A673 (cell line): ENCODE results near the gene MMS22L. TPM values are rescaled to one million over a fixed set of nuclear protein-coding genes. Genes with fewer than 3 reads are reported as not detected.

Experiments used
- BruUV-seq: library from RNA; stranded (reverse); fragments of 400-500 nt; replicated peaks from 2 replicates; lab custom pipeline; 2021; lab: Mats Ljungman, UMichigan
- CTCF ChIA-PET: fragments of 300-600 bp; sonication (Branson Sonifier 250); formaldehyde crosslinking; loops from one replicate; lab custom pipeline; 2022; ENCODE audit warnings: antibody characterized with exemption; lab: Charles Lee
- POLR2A ChIA-PET: fragments of 300-600 bp; sonication (Branson Sonifier 250); formaldehyde crosslinking; loops from one replicate; lab custom pipeline; 2022; ENCODE audit warnings: antibody characterized with exemption; ENCODE audit not compliant: low non-redundant PET; lab: Charles Lee
- DNase-seq: peaks from one replicate; pipeline ENCODE4 v3.0.0-alpha.2; 2015; ENCODE audit warnings: low spot score
- H3K27ac ChIP-seq: fragments of 200-600 bp; sonication (generic); 2 replicates; pipeline ENCODE4 v1.5.1; 2016; ENCODE audit warnings: mixed run types, low read depth, mild to moderate bottlenecking, mixed read lengths, antibody characterized with exemption, low read length; ENCODE audit not compliant: poor library complexity, severe bottlenecking
- H3K27me3 ChIP-seq: fragments of 200-600 bp; sonication (generic); replicated peaks from 2 replicates; pipeline ENCODE4 v1.6.1; 2017; ENCODE audit warnings: mixed run types, low read depth, mild to moderate bottlenecking, mixed read lengths, antibody characterized with exemption, low read length; ENCODE audit not compliant: insufficient read depth, poor library complexity
- H3K36me3 ChIP-seq: fragments of 200-600 bp; sonication (generic); 2 replicates; pipeline ENCODE4 v1.6.1; 2016; ENCODE audit warnings: mixed run types, mild to moderate bottlenecking, mixed read lengths, antibody characterized with exemption, low read length; ENCODE audit not compliant: insufficient read depth, poor library complexity, severe bottlenecking
- H3K4me1 ChIP-seq: fragments of 200-600 bp; sonication (generic); 2 replicates; pipeline ENCODE4 v1.6.1; 2017; ENCODE audit warnings: mixed run types, mild to moderate bottlenecking, mixed read lengths, antibody characterized with exemption, low read length; ENCODE audit not compliant: insufficient read depth, poor library complexity, severe bottlenecking
- H3K4me3 ChIP-seq: fragments of 200-600 bp; sonication (generic); 2 replicates; pipeline ENCODE4 v1.5.1; 2016; ENCODE audit warnings: low read depth, mixed run types, mild to moderate bottlenecking, mixed read lengths, low read length; ENCODE audit not compliant: poor library complexity, severe bottlenecking
- H3K9me3 ChIP-seq: fragments of 200-600 bp; sonication (generic); 2 replicates; pipeline ENCODE4 v1.6.1; 2016; ENCODE audit warnings: mixed run types, low read depth, mild to moderate bottlenecking, mixed read lengths, antibody characterized with exemption, low read length; ENCODE audit not compliant: poor library complexity, severe bottlenecking
- EZH2 ChIP-seq: fragments of 200-600 bp; sonication (generic); IDR thresholded peaks from 2 replicates; pipeline ENCODE4 v1.6.1; 2017; ENCODE audit warnings: borderline replicate concordance, low read depth, mild to moderate bottlenecking, mixed read lengths, antibody characterized with exemption, low read length; ENCODE audit not compliant: poor library complexity, severe bottlenecking
- intact Hi-C: fragments of 100-400 bp; cut with micrococcal nuclease; formaldehyde crosslinking; loops from one replicate; pipeline ENCODE4 v1.10.0; 2022; ENCODE audit not compliant: unreplicated experiment
- total RNA-seq: library from RNA; stranded (reverse); gene quantifications from 2 replicates; pipeline ENCODE4 v1.2.3, GENCODE V29; 2021
- TF ChIP-seq, protein P1 (sequence below): fragments of 300-800, 200-600 bp; sonication (generic); conservative IDR thresholded peaks from 2 replicates; pipeline ENCODE4 v1.5.1; 2017; ENCODE audit warnings: low read depth, mild to moderate bottlenecking, antibody characterized with exemption, low read length, moderate library complexity, mixed read lengths

The MMS22L gene
- total RNA-seq, 1 experiment from 2014 or later: 59.2 TPM

DNA sequence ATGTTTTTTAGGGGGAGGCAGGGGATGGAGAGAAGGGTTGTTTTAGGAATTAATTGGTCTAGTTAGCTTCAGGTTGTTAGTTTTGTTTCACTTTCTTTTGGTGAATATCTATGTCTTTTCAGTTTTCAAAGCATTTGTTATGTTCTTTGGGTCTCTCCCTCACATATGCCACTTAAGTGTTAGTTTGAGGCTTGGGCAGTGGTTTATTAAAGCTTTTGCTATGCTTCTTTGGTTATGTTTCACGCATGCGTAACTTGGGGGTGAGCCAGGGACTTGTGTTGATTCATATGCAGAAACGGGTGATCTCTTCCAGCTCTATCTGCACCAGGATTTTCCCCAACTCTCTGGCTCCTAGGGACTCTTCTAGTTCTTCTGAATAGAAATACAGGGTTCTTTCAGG is 11.4 kb upstream of the MMS22L start:
- Histone ChIP-seq H3K27ac (no peak overlapping the region), H3K4me1 (no peaks in the 10 kb centered on the region), H3K36me3 (no peaks in the 10 kb centered on the region), H3K4me3 (no peak overlapping the region), H3K9me3 (peaks cover 4% of the 10 kb centered on the region), H3K27me3 (no peaks in the 10 kb centered on the region)
- ChIA-PET CTCF (no interaction called here), POLR2A (no interaction called here)
- no TSS peak for BruUV-seq
- DNase-seq: no peak
- intact Hi-C loops: no loop called here
- TF ChIP-seq, protein P1, sequence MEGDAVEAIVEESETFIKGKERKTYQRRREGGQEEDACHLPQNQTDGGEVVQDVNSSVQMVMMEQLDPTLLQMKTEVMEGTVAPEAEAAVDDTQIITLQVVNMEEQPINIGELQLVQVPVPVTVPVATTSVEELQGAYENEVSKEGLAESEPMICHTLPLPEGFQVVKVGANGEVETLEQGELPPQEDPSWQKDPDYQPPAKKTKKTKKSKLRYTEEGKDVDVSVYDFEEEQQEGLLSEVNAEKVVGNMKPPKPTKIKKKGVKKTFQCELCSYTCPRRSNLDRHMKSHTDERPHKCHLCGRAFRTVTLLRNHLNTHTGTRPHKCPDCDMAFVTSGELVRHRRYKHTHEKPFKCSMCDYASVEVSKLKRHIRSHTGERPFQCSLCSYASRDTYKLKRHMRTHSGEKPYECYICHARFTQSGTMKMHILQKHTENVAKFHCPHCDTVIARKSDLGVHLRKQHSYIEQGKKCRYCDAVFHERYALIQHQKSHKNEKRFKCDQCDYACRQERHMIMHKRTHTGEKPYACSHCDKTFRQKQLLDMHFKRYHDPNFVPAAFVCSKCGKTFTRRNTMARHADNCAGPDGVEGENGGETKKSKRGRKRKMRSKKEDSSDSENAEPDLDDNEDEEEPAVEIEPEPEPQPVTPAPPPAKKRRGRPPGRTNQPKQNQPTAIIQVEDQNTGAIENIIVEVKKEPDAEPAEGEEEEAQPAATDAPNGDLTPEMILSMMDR: no peak
- TF ChIP-seq EZH2: no peak

DNA sequence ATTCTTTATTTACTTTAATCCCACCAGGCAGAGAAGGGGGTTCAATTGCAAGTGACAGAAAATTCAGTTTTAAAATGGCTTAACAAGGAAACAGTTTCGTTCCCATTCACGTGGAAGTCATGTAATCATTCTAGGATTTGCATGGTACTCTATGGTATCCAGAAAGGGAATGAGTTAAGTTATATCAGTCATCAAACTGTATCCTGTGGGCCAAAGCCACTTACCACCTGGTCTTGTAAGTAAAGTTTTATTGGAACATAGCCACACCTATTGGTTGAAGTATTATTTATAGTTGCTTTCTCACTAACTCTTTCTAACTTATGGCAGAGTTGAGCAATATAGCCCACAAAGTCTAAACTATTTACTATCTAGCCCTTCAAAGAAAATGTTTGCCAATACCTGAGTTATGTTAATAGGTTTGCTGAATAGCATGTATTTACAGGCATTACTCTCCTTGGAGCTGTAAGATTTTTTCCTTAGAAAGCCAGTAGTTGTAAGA is 10.2 kb upstream of the MMS22L start:
- TF ChIP-seq, protein P1: no peak
- TF ChIP-seq EZH2: no peak
- POLR2A ChIA-PET: no interaction called here
- CTCF ChIA-PET: no interaction called here
- DNase-seq: no peak
- H3K27me3 ChIP-seq: no peaks in the 10 kb centered on the region
- no peaks in the 10 kb centered on the region for H3K36me3 ChIP-seq
- peaks cover 8% of the 10 kb centered on the region for H3K9me3 ChIP-seq
- H3K27ac ChIP-seq: no peak overlapping the region
- no peaks in the 10 kb centered on the region for H3K4me1 ChIP-seq
- no TSS peak for BruUV-seq
- intact Hi-C loops: no loop called here
- no peak overlapping the region for H3K4me3 ChIP-seq

DNA sequence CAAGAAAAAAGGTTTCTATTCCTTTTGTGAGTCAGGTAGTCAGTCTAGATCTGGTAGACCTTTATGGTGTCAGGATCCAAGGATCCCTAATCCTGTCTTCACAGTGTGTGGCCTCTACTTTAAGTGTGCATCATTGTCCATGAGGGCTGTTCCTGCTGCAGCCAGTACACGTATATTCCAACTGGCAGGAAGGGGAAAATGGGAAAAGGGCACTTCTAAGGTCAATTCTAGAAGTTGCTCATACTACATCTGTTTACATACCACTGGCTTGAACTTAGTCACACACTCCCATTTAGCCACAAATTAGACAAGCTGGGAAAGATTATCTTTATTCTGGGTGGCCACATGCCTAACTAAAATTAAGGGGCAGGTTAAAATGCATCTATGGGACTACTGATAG is 9.7 kb upstream of the MMS22L start:
- H3K27me3 ChIP-seq: no peaks in the 10 kb centered on the region
- POLR2A ChIA-PET: no interaction called here
- H3K4me1 ChIP-seq: no peaks in the 10 kb centered on the region
- intact Hi-C loops: no loop called here
- BruUV-seq: no TSS peak
- no peak for DNase-seq
- H3K9me3 ChIP-seq: peaks cover 8% of the 10 kb centered on the region
- H3K27ac ChIP-seq: no peak overlapping the region
- H3K4me3 ChIP-seq: no peak overlapping the region
- TF ChIP-seq EZH2: no peak
- TF ChIP-seq, protein P1: no peak
- no peaks in the 10 kb centered on the region for H3K36me3 ChIP-seq
- CTCF ChIA-PET: no interaction called here
